ENCODE data around the gene PPP4R3A. TPM values are rescaled to one million over a fixed set of nuclear protein-coding genes. Genes with fewer than 3 reads are reported as not detected.
"Not testable (repeated sequence)": the region's sequence is repeated elsewhere in the genome, so short reads cannot be mapped to it uniquely, and the experiment has no call there.

PPP4R3A gene
- total RNA-seq, 2 experiments from 2014 or later = 106 to 111 TPM

GRCh38 chr14:91501951-91502930 is 7.9 kb downstream of the PPP4R3A start:
- POLR2A ChIA-PET = interaction anchor here (1.0 to 1.2 kb wide), 2 partner anchors 14 to 15 kb away, joined by 3 read pairs; no protein-coding TSS in a partner anchor
- intact Hi-C loops (cut with micrococcal nuclease) = no loop called here
- Mint-ChIP-seq H3K9me3 (no peaks in the 10 kb centered on the region), H3K4me3 (no peak overlapping the region), H3K27me3 (no peaks in the 10 kb centered on the region), H3K4me1 (ENCODE audit: low read depth) (peaks cover 65% of the 10 kb centered on the region), H3K36me3 (ENCODE audit: low read depth) (peaks cover 69% of the 10 kb centered on the region), H3K27ac (peak overlapping the region; percentile 44)
- ATAC-seq = no peak
- DNase-seq = no peak
- CTCF ChIA-PET = interaction anchor here (1.6 kb wide), 1 partner anchor 495 kb away, joined by 4 read pairs; no protein-coding TSS in a partner anchor
- no peak for TF ChIP-seq CTCF (IDR thresholded peaks at IDR 0.05)

GRCh38 chr14:91501348-91501747 is 8.8 kb downstream of the PPP4R3A start:
- no peak for TF ChIP-seq CTCF (IDR thresholded peaks at IDR 0.05)
- Mint-ChIP-seq H3K4me3 (no peak overlapping the region), H3K27ac (no peak overlapping the region), H3K4me1 (ENCODE audit: low read depth) (peaks cover 67% of the 10 kb centered on the region), H3K36me3 (ENCODE audit: low read depth) (peaks cover 66% of the 10 kb centered on the region), H3K27me3 (no peaks in the 10 kb centered on the region), H3K9me3 (no peaks in the 10 kb centered on the region)
- intact Hi-C loops (cut with micrococcal nuclease) = no loop called here
- DNase-seq (no peak), ATAC-seq (no peak)
- CTCF ChIA-PET = interaction anchor here (1.1 to 1.6 kb wide), 3 partner anchors 9 to 496 kb away, joined by 3 to 4 read pairs (median 4); partner anchors contain the start of gene PPP4R3A
- POLR2A ChIA-PET = interaction anchor here (1.0 to 3.3 kb wide), 3 partner anchors 8 to 14 kb away, joined by 3 to 18 read pairs (median 5); partner anchors contain the start of gene PPP4R3A

- Mint-ChIP-seq H3K4me1 (ENCODE audit: low read depth) (peaks cover 72% of the 10 kb centered on the region), H3K9me3 (no peaks in the 10 kb centered on the region), H3K36me3 (ENCODE audit: low read depth) (peaks cover 45% of the 10 kb centered on the region), H3K27me3 (no peaks in the 10 kb centered on the region), H3K27ac (peak overlapping the region; percentile 80), H3K4me3 (no peak overlapping the region)
- POLR2A ChIA-PET = interaction anchor here (0.6 to 2.7 kb wide), 6 partner anchors 9 to 157 kb away, joined by 3 to 11 read pairs (median 4); partner anchors contain the start of gene PPP4R3A
- intact Hi-C loops (cut with micrococcal nuclease) = no loop called here
- DNase-seq (no peak), ATAC-seq (no peak)
- CTCF ChIA-PET = interaction anchor here (1.1 to 2.4 kb wide), 2 partner anchors 8 to 12 kb away, joined by 3 to 7 read pairs; no protein-coding TSS in a partner anchor
- no peak for TF ChIP-seq CTCF (IDR thresholded peaks at IDR 0.05)
These were observed 13.3 kb downstream of the PPP4R3A start for GRCh38 chr14:91496790-91497189.

- intact Hi-C loops (cut with micrococcal nuclease); H3K4me3 Mint-ChIP-seq; CTCF ChIA-PET; H3K9me3 Mint-ChIP-seq; H3K27me3 Mint-ChIP-seq: not testable (repeated sequence)
- POLR2A ChIA-PET = interaction anchor here (1.3 to 2.2 kb wide), 2 partner anchors 10 to 15 kb away, joined by 6 to 9 read pairs; partner anchors contain the start of gene PPP4R3A
- Mint-ChIP-seq H3K36me3 (ENCODE audit: low read depth) (peaks cover 35% of the 10 kb centered on the region), H3K4me1 (ENCODE audit: low read depth) (peaks cover 59% of the 10 kb centered on the region), H3K27ac (peak overlapping the region; percentile 80)
- DNase-seq (peak; percentile 47), ATAC-seq (peak; percentile 83)
These were observed 15.6 kb downstream of the PPP4R3A start for GRCh38 chr14:91494392-91495065.

GRCh38 chr14:91493169-91493568 is 16.9 kb downstream of the PPP4R3A start:
- H3K27me3 Mint-ChIP-seq = no peaks in the 10 kb centered on the region
- H3K27ac Mint-ChIP-seq = no peak overlapping the region
- peaks cover 58% of the 10 kb centered on the region for H3K4me1 Mint-ChIP-seq (ENCODE audit: low read depth)
- H3K36me3 Mint-ChIP-seq (ENCODE audit: low read depth) = peaks cover 38% of the 10 kb centered on the region
- DNase-seq = no peak
- no peak for ATAC-seq
- H3K9me3 Mint-ChIP-seq = no peaks in the 10 kb centered on the region
- POLR2A ChIA-PET = interaction anchor here (0.6 to 2.2 kb wide), 3 partner anchors 8 to 287 kb away, joined by 3 to 9 read pairs (median 5); no protein-coding TSS in a partner anchor
- intact Hi-C loops (cut with micrococcal nuclease) = no loop called here
- TF ChIP-seq CTCF (IDR thresholded peaks at IDR 0.05) = no peak
- CTCF ChIA-PET = no interaction called here
- no peak overlapping the region for H3K4me3 Mint-ChIP-seq

All from activated CD8-positive, alpha-beta T cell treated with anti-CD3 and anti-CD28 coated beads for 36 hours (primary cell).